ENCODE data around the gene SIX6.

Gene SIX6

DNA sequence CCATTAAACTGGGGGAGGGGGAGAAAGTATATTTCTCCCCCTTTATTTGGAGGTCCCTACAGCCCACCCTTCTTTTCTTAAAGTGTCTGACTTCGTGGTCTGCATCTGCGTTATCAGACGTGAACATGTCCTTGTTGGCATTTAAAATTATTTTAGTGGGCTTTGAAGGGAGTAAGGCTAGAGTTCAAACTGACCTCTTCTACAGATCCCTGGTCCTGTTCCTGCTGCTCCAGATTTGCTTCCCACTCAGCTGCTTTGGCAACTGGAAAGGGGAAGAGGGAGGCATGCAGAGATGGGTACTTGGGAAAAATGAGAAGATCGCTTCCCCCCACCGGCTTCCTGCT, 611 bp upstream of the SIX6 start:
- peaks cover 21% of the 10 kb centered on the region for H3K4me1 Mint-ChIP-seq
- no peaks in the 10 kb centered on the region for H3K36me3 Mint-ChIP-seq (ENCODE audit: low read depth)
- H3K9me3 Mint-ChIP-seq: no peaks in the 10 kb centered on the region
- H3K27me3 Mint-ChIP-seq: peaks cover 83% of the 10 kb centered on the region
- ATAC-seq: no peak
- no peak for DNase-seq
- H3K4me3 Mint-ChIP-seq: no peak overlapping the region
- H3K27ac Mint-ChIP-seq: peak overlapping the region; percentile 27

DNA sequence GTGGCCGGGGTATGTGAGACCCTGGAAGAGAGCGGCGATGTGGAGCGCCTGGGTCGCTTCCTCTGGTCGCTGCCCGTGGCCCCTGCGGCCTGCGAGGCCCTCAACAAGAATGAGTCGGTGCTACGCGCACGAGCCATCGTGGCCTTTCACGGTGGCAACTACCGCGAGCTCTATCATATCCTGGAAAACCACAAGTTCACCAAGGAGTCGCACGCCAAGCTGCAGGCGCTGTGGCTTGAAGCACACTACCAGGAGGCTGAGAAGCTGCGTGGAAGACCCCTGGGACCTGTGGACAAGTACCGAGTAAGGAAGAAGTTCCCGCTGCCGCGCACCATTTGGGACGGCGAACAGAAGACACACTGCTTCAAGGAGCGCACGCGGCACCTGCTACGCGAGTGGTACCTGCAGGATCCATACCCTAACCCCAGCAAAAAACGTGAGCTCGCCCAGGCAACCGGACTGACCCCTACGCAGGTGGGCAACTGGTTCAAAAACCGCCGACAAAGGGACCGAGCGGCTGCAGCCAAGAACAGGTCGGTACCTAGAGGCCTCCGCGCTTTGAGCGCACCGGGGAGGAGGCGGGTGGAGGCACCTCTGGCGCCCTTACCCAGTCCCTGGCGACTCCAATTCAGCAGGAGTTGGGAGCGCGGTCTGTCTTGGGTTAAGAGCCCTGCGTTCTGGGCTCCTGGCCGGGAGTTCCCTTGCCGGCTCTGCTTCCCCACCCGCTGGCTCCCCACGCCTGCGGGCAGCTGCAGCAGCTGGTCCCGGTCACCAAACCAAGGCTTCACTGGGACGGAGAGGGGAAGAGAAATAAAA, 700 bp downstream of the SIX6 start:
- H3K27me3 Mint-ChIP-seq: peaks cover 83% of the 10 kb centered on the region
- no peak overlapping the region for H3K27ac Mint-ChIP-seq
- H3K4me3 Mint-ChIP-seq: peak overlapping the region; percentile 4
- H3K9me3 Mint-ChIP-seq: no peaks in the 10 kb centered on the region
- ATAC-seq (no peak), DNase-seq (no peak)
- no peaks in the 10 kb centered on the region for H3K36me3 Mint-ChIP-seq (ENCODE audit: low read depth)
- peaks cover 27% of the 10 kb centered on the region for H3K4me1 Mint-ChIP-seq

DNA sequence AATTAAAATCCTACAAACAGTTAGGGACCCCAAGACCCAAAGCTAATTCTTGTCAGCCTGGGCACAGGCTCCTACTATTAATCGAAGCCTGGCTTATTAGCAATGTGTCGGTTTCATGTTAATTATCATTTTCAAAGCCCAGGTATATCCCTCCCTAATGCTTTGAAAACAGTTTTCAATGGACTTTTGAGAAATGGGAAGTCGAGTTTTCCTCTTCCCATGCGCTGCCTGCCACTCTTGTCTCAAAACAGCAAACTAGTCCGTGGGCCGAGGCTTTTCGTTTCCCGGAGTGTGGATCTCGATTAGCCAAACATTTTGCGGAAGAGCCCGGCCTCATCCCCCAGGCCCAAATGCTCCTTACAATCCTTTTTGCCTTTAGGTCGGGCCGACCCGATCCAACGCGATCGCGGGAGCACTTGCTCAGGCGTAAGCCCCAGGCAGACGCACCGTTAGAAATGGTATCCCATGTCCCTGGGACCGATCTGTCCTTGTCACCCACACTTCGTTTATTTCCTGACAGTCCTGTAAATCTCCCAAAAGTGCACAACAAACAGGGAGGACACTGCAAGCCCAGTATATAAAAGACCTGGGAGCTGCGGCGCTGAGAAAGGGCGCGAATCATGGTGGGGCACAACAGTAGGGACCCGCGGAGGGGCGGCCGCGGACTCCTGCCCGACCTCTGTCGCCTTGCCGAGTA, 1.5 kb downstream of the SIX6 start:
- H3K4me3 Mint-ChIP-seq: no peak overlapping the region
- H3K27me3 Mint-ChIP-seq: peaks cover 85% of the 10 kb centered on the region
- H3K27ac Mint-ChIP-seq: no peak overlapping the region
- H3K36me3 Mint-ChIP-seq (ENCODE audit: low read depth): no peaks in the 10 kb centered on the region
- ATAC-seq: no peak
- DNase-seq: peak; percentile 4
- no peaks in the 10 kb centered on the region for H3K9me3 Mint-ChIP-seq
- H3K4me1 Mint-ChIP-seq: peaks cover 28% of the 10 kb centered on the region

GRCh38 chr14:60510951-60511599, 2.1 kb downstream of the SIX6 start:
- H3K36me3 Mint-ChIP-seq (ENCODE audit: low read depth): no peaks in the 10 kb centered on the region
- H3K9me3 Mint-ChIP-seq: no peaks in the 10 kb centered on the region
- H3K4me3 Mint-ChIP-seq: peak overlapping the region; percentile 56
- no peak overlapping the region for H3K27ac Mint-ChIP-seq
- H3K27me3 Mint-ChIP-seq: peaks cover 83% of the 10 kb centered on the region
- H3K4me1 Mint-ChIP-seq: peaks cover 32% of the 10 kb centered on the region
- DNase-seq (no peak), ATAC-seq (no peak)

DNA sequence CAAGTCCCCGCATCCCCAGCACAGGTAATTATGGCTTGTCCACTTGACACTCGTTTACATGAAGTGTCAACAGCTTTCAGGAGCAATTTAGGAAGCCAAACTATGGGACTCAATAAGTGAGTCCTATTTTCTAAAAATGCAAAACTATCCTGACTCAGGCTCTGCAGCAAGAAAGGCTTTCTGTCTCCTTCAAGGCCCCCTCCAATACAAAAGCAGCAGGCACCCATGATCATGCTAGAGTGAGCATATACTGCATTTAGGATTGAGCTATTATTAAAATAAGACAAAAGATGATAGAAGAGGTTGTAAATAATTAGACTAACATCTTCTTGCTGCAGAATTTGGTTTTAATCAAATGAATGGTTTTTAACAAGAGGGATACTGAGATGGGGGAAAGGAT, 3.2 kb downstream of the SIX6 start:
- no peaks in the 10 kb centered on the region for H3K36me3 Mint-ChIP-seq (ENCODE audit: low read depth)
- H3K4me1 Mint-ChIP-seq: peaks cover 35% of the 10 kb centered on the region
- H3K27ac Mint-ChIP-seq: no peak overlapping the region
- ATAC-seq (no peak), DNase-seq (no peak)
- no peaks in the 10 kb centered on the region for H3K9me3 Mint-ChIP-seq
- H3K4me3 Mint-ChIP-seq: no peak overlapping the region
- peaks cover 85% of the 10 kb centered on the region for H3K27me3 Mint-ChIP-seq

DNA sequence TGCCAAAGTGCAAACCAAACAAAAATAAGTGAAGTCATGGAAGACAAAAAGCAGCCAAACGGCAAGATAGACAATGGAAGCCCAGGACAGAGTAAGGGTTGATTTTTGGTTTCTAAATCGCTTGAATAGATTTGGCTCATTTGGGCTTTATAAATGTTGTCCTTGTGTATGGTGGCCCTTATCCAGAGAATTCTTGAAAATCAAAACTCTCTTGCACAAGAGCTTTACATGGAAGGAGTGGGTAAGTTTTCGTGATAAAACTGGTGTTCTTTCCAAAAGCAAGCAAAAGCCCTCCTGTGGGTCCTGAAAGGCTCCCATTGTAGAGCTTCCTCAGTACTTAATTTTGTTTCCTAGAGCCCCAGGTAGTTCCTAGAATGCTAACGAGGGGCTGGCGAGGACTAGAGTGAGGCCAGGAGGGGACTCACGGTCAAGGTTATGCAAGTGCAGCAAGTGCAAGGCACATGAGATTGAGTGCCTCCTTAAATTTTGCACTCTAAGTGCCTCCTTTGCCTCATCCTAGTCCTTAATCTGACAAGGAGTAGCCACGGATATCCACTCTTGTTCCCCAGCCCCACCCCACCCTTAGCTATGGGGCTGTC, 4.1 kb downstream of the SIX6 start:
- H3K27me3 Mint-ChIP-seq: peaks cover 81% of the 10 kb centered on the region
- DNase-seq: no peak
- no peaks in the 10 kb centered on the region for H3K36me3 Mint-ChIP-seq (ENCODE audit: low read depth)
- no peak overlapping the region for H3K27ac Mint-ChIP-seq
- ATAC-seq: no peak
- H3K4me3 Mint-ChIP-seq: no peak overlapping the region
- peaks cover 30% of the 10 kb centered on the region for H3K4me1 Mint-ChIP-seq
- no peaks in the 10 kb centered on the region for H3K9me3 Mint-ChIP-seq

GRCh38 chr14:60514378-60514740, 5.4 kb downstream of the SIX6 start:
- no peak for ATAC-seq
- DNase-seq: no peak
- Mint-ChIP-seq H3K9me3 (no peaks in the 10 kb centered on the region), H3K27me3 (peaks cover 73% of the 10 kb centered on the region), H3K4me1 (peaks cover 26% of the 10 kb centered on the region), H3K4me3 (peak overlapping the region; percentile 42), H3K27ac (no peak overlapping the region), H3K36me3 (ENCODE audit: low read depth) (no peaks in the 10 kb centered on the region)

DNA sequence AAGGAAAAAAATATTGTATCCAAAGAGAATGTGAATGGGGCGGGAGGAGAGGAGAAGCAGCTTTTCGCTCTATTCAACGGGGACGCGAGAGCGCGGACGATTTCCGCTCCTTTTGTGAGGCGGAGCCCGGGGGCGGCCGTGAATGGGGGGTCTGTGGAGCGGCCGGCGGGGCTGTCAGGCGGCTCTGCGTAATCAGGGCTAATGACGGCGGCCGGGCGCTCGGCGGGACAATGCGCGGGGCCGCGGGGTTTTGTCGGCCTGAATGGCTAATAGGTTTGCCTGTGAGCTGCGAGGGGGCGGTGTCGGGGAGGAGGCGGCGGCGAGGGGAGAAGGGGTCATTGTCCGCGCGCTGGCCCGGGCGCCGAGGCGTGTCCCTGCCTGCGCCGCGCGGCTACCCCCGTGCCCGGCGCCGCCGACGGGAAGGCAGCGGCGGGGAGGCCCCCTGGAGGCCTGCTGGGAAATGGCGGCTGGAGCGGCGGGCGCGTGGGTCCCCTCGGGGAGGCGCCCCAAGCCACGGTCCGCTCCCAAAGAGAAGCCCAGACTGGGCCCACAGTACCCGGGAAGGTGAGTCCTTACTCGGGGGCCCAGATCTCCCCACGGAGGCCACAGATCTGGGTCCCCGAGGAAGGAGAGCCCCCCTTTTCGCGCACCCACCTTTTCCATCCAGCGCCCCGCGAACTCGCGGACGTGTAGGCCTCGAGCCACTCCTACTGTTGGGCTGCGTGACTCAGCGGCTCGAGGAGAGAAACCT, 6.0 kb downstream of the SIX6 start:
- peaks cover 68% of the 10 kb centered on the region for H3K27me3 Mint-ChIP-seq
- no peaks in the 10 kb centered on the region for H3K9me3 Mint-ChIP-seq
- DNase-seq (peak; percentile 41), ATAC-seq (peak; percentile 15)
- no peak overlapping the region for H3K27ac Mint-ChIP-seq
- peaks cover 20% of the 10 kb centered on the region for H3K4me1 Mint-ChIP-seq
- no peaks in the 10 kb centered on the region for H3K36me3 Mint-ChIP-seq (ENCODE audit: low read depth)
- peak overlapping the region; percentile 42 for H3K4me3 Mint-ChIP-seq

DNA sequence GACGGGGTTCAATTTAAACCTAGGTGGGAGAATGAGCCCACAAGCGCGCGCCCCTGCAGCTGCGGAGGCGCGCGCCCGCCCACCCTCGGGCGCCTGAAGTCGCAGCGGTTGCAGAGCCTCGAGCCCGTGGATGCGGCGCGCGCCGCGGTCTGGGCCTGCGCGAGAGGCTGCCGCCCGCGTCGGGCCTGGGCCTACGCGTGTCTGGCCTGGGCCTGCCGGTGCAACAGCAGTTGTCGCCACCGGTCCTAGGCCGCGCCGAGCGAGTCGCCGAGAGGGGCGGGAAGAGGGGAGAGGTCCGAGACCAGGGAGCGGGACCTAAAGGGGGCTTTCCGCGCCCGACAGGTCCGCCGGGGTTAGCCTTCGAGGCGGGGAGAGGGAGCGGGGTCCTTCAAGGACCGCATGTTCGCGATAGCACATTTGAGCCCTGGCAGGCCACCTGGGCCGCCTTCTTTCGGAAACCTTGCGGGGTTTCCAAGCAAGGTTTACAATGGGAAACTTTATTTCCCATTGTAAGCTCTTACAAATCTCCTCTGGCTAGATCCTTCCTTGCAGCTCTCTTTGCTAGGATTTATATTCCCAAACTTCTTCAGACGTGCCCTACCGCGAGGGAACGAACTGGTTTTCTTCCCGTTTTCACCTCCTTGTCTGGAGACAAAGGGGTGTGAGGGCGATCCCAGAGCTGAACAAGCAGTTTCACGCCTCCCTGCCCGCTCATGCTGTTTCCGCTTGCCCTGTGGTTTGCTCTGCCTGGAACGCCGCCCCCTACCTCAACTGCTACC, 6.8 kb downstream of the SIX6 start:
- Mint-ChIP-seq H3K27ac (no peak overlapping the region), H3K9me3 (no peaks in the 10 kb centered on the region), H3K4me1 (peaks cover 16% of the 10 kb centered on the region), H3K36me3 (ENCODE audit: low read depth) (no peaks in the 10 kb centered on the region), H3K27me3 (peaks cover 62% of the 10 kb centered on the region), H3K4me3 (peak overlapping the region; percentile 18)
- ATAC-seq (peak; percentile 28), DNase-seq (no peak)

DNA sequence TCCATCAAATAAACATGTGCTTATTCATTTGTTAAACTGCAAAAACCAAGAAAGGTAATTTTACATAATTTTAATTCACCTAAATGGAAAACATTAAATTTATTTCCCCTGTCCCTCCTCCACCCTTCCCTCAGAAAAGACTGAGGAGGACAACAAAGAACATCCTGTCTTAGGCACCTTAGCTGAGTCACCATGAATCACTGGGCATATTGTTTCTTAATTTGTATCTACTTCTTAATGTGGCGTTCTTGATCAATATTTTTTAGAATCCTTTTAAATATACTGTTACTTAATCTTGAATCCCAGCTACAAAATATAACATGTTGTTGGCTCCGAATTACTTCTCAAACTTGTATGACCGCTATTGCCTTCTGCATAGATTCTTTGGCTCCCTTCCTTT, 23.5 kb downstream of the SIX6 start:
- no peak overlapping the region for H3K27ac Mint-ChIP-seq
- H3K4me1 Mint-ChIP-seq: no peaks in the 10 kb centered on the region

DNA sequence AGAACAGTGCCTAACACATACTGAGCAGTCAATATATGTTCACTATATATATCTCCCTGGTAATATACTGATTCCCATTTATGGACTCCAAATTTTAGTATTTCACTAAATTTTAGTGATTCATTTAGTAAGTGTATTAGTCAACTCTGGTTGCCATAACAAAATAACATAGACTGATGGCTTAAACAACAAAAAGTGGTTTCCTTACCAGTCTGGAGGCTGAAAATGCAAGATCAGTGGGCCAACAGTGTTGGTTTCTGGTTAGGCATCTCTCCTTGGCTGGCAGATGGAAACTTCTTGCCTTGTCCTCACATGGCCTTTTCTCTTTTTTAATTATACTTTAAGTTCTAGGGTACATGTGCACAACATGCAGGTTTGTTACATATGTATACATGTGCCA, 28.7 kb downstream of the SIX6 start:
- Mint-ChIP-seq H3K4me1 (no peaks in the 10 kb centered on the region), H3K4me3 (no peak overlapping the region), H3K9me3 (no peaks in the 10 kb centered on the region), H3K27ac (no peak overlapping the region), H3K36me3 (ENCODE audit: low read depth) (no peaks in the 10 kb centered on the region), H3K27me3 (peaks cover 13% of the 10 kb centered on the region)
- no peak for ATAC-seq
- no peak for DNase-seq

More for the DNA sequence above, 23.5 kb downstream of the SIX6 start:
- Mint-ChIP-seq H3K4me3 (no peak overlapping the region), H3K9me3 (no peaks in the 10 kb centered on the region), H3K36me3 (ENCODE audit: low read depth) (no peaks in the 10 kb centered on the region), H3K27me3 (peaks cover 25% of the 10 kb centered on the region)
- DNase-seq: no peak
- ATAC-seq: no peak

GRCh38 chr14:60544659-60545058, 35.7 kb downstream of the SIX6 start:
- no peak for DNase-seq
- peaks cover 26% of the 10 kb centered on the region for H3K9me3 Mint-ChIP-seq
- no peak overlapping the region for H3K27ac Mint-ChIP-seq
- no peak overlapping the region for H3K4me3 Mint-ChIP-seq
- no peak for ATAC-seq
- peaks cover 1% of the 10 kb centered on the region for H3K36me3 Mint-ChIP-seq (ENCODE audit: low read depth)
- peaks cover 37% of the 10 kb centered on the region for H3K27me3 Mint-ChIP-seq
- no peaks in the 10 kb centered on the region for H3K4me1 Mint-ChIP-seq

DNA sequence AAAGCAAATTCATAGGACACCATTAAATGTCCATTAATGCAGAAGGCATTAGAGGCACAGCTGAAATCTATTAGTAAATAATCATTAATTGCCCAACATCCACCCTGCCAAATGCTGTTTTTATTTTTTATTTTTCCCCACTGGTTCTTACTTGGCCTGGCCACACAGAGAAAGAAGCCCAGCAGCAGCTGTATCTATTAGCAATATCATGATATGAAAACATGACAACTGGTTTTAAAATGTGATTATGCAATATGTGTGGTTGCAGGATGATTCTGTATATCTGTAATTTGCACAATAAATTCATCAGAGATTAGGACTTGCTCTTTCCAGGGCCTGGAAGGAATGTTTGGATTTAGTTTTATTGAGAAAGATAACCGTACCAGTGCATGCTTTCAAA, 44.9 kb downstream of the SIX6 start:
- Mint-ChIP-seq H3K4me1 (no peaks in the 10 kb centered on the region), H3K27ac (no peak overlapping the region), H3K27me3 (peaks cover 14% of the 10 kb centered on the region), H3K4me3 (no peak overlapping the region), H3K9me3 (peaks cover 11% of the 10 kb centered on the region), H3K36me3 (ENCODE audit: low read depth) (no peaks in the 10 kb centered on the region)
- DNase-seq (no peak), ATAC-seq (no peak)
